Mucosa of descending colon (tissue), 3 donors: ENCODE results near the gene ARRDC2. TPM values are rescaled to one million over a fixed set of nuclear protein-coding genes. Genes with fewer than 3 reads are reported as not detected.
"Not testable (repeated sequence)": the region's sequence is repeated elsewhere in the genome, so short reads cannot be mapped to it uniquely, and the experiment has no call there.

Experiments
- ATAC-seq: fragments of 200-7000 bp; cut with Tn5 transposase; one replicate; pipeline ENCODE4 v1.9.1; 2020; ENCODE audit warnings: mild to moderate bottlenecking, moderate library complexity
- DNase-seq, 3 donors: peaks; one replicate each; pipeline ENCODE4 v3.0.0-alpha.2; 2020
- H3K36me3 ChIP-seq: fragments of 200-600 bp; one replicate; pipeline ENCODE4 v1.8.0; 2021; ENCODE audit warnings: low read depth, mild to moderate bottlenecking
- H3K4me1 ChIP-seq: fragments of 200-600 bp; one replicate; pipeline ENCODE4 v1.8.0; 2021; ENCODE audit warnings: low read depth, mild to moderate bottlenecking
- H3K4me3 ChIP-seq: fragments of 200-600 bp; one replicate; pipeline ENCODE4 v1.8.0; 2021; ENCODE audit warnings: mild to moderate bottlenecking
- H3K9me3 ChIP-seq: fragments of 200-600 bp; one replicate; pipeline ENCODE4 v1.8.0; 2021; ENCODE audit warnings: mild to moderate bottlenecking
- CTCF ChIP-seq: fragments of 200-600 bp; IDR thresholded peaks from one replicate; pipeline ENCODE4 v1.8.0; 2022; ENCODE audit warnings: antibody characterized with exemption, mild to moderate bottlenecking
- intact Hi-C, 2 donors: fragments of 100-400 bp; cut with DNase I in 1 of 2; cut with micrococcal nuclease in 1 of 2; formaldehyde crosslinking; loops; one replicate each; pipeline versions ENCODE4 v1.11.0 to v1.11.1; 2022; cut with DNase I, micrococcal nuclease
- total RNA-seq, 3 donors: library from RNA; stranded (reverse); fragmentation: NEBNext Ultra II Directional in 2 of 3; extraction: Animal tissue kit (Norgen Biotek cat#: 25700) in 2 of 3; gene quantifications; one replicate each; pipeline versions ENCODE4 v1.2.1 to v1.2.4, GENCODE V29; 2021 to 2023
- donor health status: DM: no; HTN: no; CAD: no; lungs with moderate emphysema.
- donor health status: DM: no; HTN: no; CAD: no.
- donor health status: DM: no; HTN: yes; CAD: no.

The ARRDC2 gene
- total RNA-seq, 3 donors from 2014 or later, result 26.4 to 31.1 (median 30.8) TPM

GRCh38 chr19:18023622-18024251 is 15.8 kb downstream of the ARRDC2 start:
- intact Hi-C loops, result no loop called here
- no peak for TF ChIP-seq CTCF
- DNase-seq (peak; percentile 74 to 91 (median 74)), ATAC-seq (peak; percentile 62)
- Histone ChIP-seq H3K4me1 (peaks cover 26% of the 10 kb centered on the region), H3K36me3 (no peaks in the 10 kb centered on the region), H3K4me3 (no peak overlapping the region), H3K9me3 (no peaks in the 10 kb centered on the region)

GRCh38 chr19:18027151-18027550 is 19.2 kb downstream of the ARRDC2 start:
- H3K36me3 ChIP-seq, result no peaks in the 10 kb centered on the region
- H3K4me1 ChIP-seq, result peaks cover 12% of the 10 kb centered on the region
- intact Hi-C loops, result no loop called here
- DNase-seq (no peak), ATAC-seq (no peak)
- no peaks in the 10 kb centered on the region for H3K9me3 ChIP-seq
- no peak for TF ChIP-seq CTCF
- no peak overlapping the region for H3K4me3 ChIP-seq

GRCh38 chr19:18029617-18030338 is 21.8 kb downstream of the ARRDC2 start:
- ATAC-seq, result peak; percentile 89
- Histone ChIP-seq H3K4me1 (peaks cover 5% of the 10 kb centered on the region), H3K4me3 (no peak overlapping the region), H3K36me3 (no peaks in the 10 kb centered on the region), H3K9me3 (no peaks in the 10 kb centered on the region)
- no peak for TF ChIP-seq CTCF
- peak; percentile 42 to 62 (median 52) for DNase-seq
- intact Hi-C loops, result no loop called here

- peak; percentile 70 for ATAC-seq
- intact Hi-C loops, result not testable (repeated sequence)
Observed at GRCh38 chr19:18031401-18031800, 23.4 kb downstream of the ARRDC2 start.

GRCh38 chr19:18032102-18032501 is 24.1 kb downstream of the ARRDC2 start:
- ATAC-seq, DNase-seq, H3K4me1 ChIP-seq, intact Hi-C loops, H3K4me3 ChIP-seq, H3K9me3 ChIP-seq, H3K36me3 ChIP-seq: not testable (repeated sequence)

More at GRCh38 chr19:18031401-18031800, 23.4 kb downstream of the ARRDC2 start:
- not testable (repeated sequence) for H3K4me3 ChIP-seq, H3K9me3 ChIP-seq, H3K4me1 ChIP-seq, H3K36me3 ChIP-seq, DNase-seq

GRCh38 chr19:18041054-18041453 is 33.1 kb downstream of the ARRDC2 start:
- no peaks in the 10 kb centered on the region for H3K36me3 ChIP-seq
- intact Hi-C loops, result no loop called here
- H3K9me3 ChIP-seq, result no peaks in the 10 kb centered on the region
- ATAC-seq (no peak), DNase-seq (no peak)
- H3K4me1 ChIP-seq, result peaks cover 12% of the 10 kb centered on the region
- no peak for TF ChIP-seq CTCF
- H3K4me3 ChIP-seq, result no peak overlapping the region
